GM12875 (cell line): ENCODE data around the gene PYY.

ENCODE experiments used
- H3K4me3 ChIP-seq: one replicate; pipeline ENCODE4 v1.5.1; 2011; ENCODE audit warnings: low read depth, low read length, control low read depth
- TF ChIP-seq, protein P1 (sequence below): IDR thresholded peaks from 2 replicates; pipeline ENCODE4 v1.5.1; 2011; ENCODE audit warnings: low read depth, mild to moderate bottlenecking, control low read depth, inconsistent platforms, low read length, moderate library complexity, borderline replicate concordance; ENCODE audit not compliant: insufficient read depth

Gene PYY

GRCh38 chr17:43953746-43954145, at the start of gene PYY:
TSS of gene PYY (minus strand) at chr17:43953940. CDS start at chr17:43953483, 457 bp downstream.
- TF ChIP-seq, protein P1, sequence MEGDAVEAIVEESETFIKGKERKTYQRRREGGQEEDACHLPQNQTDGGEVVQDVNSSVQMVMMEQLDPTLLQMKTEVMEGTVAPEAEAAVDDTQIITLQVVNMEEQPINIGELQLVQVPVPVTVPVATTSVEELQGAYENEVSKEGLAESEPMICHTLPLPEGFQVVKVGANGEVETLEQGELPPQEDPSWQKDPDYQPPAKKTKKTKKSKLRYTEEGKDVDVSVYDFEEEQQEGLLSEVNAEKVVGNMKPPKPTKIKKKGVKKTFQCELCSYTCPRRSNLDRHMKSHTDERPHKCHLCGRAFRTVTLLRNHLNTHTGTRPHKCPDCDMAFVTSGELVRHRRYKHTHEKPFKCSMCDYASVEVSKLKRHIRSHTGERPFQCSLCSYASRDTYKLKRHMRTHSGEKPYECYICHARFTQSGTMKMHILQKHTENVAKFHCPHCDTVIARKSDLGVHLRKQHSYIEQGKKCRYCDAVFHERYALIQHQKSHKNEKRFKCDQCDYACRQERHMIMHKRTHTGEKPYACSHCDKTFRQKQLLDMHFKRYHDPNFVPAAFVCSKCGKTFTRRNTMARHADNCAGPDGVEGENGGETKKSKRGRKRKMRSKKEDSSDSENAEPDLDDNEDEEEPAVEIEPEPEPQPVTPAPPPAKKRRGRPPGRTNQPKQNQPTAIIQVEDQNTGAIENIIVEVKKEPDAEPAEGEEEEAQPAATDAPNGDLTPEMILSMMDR, result no peak
- no peak within 1 kb of the TSS for H3K4me3 ChIP-seq

GRCh38 chr17:44002141-44002848, 48.6 kb upstream of the PYY start:
- no peak overlapping the region for H3K4me3 ChIP-seq
- TF ChIP-seq, protein P1, result no peak

DNA sequence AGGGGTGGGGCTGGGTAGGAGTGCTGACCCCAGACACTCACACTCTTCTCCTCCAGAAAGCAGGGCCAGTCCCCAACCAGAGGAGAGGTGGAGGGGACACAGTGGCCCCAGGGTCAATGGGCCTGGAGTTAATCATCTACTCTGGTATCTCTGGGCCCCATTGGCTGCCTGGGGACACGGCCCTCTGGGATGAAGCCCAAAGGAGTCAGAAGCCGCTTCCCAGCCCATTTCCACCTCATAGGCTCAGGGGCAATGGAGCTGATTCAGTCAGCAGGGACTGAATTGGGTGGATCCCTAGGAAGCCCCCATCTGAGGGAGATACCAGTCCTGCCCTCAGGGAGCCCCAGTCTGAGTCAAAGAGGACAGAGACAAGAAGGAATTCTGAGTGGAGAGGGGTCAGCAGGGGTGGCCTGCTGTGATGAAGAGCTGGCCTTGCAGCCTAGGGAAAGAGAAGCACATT, 47.8 kb upstream of the PYY start:
- no peak overlapping the region for H3K4me3 ChIP-seq
- TF ChIP-seq, protein P1, result no peak

DNA sequence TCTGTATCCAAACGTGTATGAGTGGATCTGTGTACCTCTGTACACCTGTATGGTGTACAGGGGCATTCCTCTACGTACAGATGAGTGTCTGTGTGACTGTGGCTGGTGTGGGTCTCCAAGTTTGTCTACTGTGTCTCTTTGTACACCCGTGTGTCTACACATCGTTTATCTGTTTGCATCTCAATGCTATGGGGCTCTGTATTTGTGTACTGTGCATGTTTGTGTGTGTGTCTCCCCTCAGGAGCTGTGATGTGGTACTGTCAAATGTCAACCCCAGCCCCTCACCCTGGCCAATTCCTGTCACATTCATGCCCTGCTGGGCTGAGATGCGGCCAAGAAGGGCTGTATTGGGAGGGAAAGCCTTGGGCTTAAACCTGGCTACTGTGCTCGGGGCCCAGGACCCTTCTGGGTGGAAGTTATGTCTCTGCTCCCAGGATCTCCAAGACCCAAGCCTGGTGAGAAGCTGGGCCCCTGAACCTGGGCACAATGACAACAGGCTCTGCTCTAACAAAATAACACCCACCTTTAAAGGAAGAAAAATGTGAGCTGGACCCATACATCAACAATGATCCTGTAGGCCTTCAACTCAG, 47.2 kb upstream of the PYY start:
- TF ChIP-seq, protein P1, result no peak

GRCh38 chr17:44000141-44000860, 46.6 kb upstream of the PYY start:
- no peak overlapping the region for H3K4me3 ChIP-seq
- TF ChIP-seq, protein P1, result no peak

More for the DNA sequence above, 47.2 kb upstream of the PYY start:
- no peak overlapping the region for H3K4me3 ChIP-seq

- no peak overlapping the region for H3K4me3 ChIP-seq
- TF ChIP-seq, protein P1, result no peak
Observed at GRCh38 chr17:43999024-43999423, 45.3 kb upstream of the PYY start.
